ENCODE data around the gene TUBA1B. TPM values are rescaled to one million over a fixed set of nuclear protein-coding genes. Genes with fewer than 3 reads are reported as not detected.

TUBA1B gene
- total and polyA plus RNA-seq, 3 donors from 2014 or later, result 642 to 1,178 (median 894) TPM

- no peaks in the 10 kb centered on the region for H3K9me3 ChIP-seq
- TF ChIP-seq POLR2A (IDR thresholded peaks at IDR 0.05), result no peak
- TF ChIP-seq, protein P1, sequence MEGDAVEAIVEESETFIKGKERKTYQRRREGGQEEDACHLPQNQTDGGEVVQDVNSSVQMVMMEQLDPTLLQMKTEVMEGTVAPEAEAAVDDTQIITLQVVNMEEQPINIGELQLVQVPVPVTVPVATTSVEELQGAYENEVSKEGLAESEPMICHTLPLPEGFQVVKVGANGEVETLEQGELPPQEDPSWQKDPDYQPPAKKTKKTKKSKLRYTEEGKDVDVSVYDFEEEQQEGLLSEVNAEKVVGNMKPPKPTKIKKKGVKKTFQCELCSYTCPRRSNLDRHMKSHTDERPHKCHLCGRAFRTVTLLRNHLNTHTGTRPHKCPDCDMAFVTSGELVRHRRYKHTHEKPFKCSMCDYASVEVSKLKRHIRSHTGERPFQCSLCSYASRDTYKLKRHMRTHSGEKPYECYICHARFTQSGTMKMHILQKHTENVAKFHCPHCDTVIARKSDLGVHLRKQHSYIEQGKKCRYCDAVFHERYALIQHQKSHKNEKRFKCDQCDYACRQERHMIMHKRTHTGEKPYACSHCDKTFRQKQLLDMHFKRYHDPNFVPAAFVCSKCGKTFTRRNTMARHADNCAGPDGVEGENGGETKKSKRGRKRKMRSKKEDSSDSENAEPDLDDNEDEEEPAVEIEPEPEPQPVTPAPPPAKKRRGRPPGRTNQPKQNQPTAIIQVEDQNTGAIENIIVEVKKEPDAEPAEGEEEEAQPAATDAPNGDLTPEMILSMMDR (IDR thresholded peaks at IDR 0.05), result no peak
- peaks cover 4% of the 10 kb centered on the region for H3K36me3 ChIP-seq (ENCODE audit: low read depth, missing control alignments)
- no peaks in the 10 kb centered on the region for H3K27me3 ChIP-seq
- DNase-seq, result no peak
- H3K4me1 ChIP-seq, result peaks cover 14% of the 10 kb centered on the region
- H3K4me3 ChIP-seq, result no peak overlapping the region
- intact Hi-C loops (cut with DNase I; ENCODE audit: low total_unique reads), result no loop called here
- WGBS, 2 donors, result 73 to 87% methylated on average over 4 of the region's 4 CpGs
- no peak overlapping the region for H3K27ac ChIP-seq
Measured at GRCh38 chr12:49126852-49127763, 4.1 kb downstream of the TUBA1B start.

DNA sequence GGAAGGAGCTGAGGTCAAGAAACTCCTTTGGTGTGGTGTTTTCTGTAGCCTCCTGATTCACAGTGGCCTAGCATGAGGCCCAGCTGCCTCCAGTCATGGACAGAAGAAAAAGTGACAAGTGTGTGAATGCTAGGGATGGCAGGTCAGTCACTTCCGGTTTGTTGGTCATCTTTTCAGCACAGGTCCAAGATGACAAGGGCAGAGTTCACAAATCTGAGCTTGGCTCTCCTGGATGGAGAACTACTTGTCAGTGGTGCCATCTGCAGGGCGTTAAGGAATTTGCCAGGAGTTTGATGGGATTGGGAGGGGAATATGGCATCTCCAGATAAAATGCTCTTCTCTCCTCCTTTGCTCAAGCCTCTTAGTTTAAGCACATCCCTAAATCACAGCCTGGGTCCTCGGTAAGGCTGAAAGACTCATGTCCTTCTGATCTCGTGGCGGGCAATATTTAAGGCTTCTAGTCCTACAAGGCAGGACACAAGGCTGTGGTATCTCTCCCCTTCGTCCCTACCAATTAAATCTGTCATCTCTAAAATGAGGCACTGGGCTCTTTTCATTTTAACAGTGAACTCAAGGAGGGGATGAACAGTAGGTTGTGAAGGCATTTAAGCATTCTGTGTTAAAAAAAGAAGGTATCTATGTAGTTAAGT is 10.0 kb downstream of the TUBA1B start:
- intact Hi-C loops (cut with DNase I; ENCODE audit: low total_unique reads), result no loop called here
- Histone ChIP-seq H3K36me3 (ENCODE audit: low read depth, missing control alignments) (no peaks in the 10 kb centered on the region), H3K27ac (no peak overlapping the region), H3K4me3 (no peak overlapping the region), H3K9me3 (no peaks in the 10 kb centered on the region), H3K4me1 (no peaks in the 10 kb centered on the region), H3K27me3 (no peaks in the 10 kb centered on the region)
- WGBS, 2 donors, result 37 to 51% methylated on average over 6 of the region's 6 CpGs
- peak; percentile 67 for DNase-seq
- TF ChIP-seq, protein P1 (IDR thresholded peaks at IDR 0.05), result peak; percentile 40 to 56 (median 56)
- no peak for TF ChIP-seq POLR2A (IDR thresholded peaks at IDR 0.05)

DNA sequence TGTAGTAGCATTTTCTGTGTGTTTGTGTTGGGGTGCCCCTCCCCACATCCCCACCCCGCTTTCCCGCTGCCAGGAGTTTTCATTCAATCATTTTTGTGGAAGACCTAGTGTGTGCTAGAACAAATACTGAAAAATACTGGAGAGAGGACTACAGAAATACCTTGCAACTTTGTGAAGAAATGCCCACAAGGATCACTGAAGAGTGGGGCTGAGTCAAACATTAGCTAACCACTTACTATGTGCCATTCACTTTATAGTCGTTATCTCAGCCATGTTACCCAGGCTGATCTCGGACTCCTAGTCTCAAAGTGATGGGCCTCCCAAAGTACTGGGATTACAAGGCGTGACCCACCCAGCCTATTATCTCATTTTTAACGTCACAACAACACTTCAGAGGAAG is 20.0 kb downstream of the TUBA1B start:
- WGBS, 2 donors, result 34 to 37% methylated on average over 6 of the region's 6 CpGs

GRCh38 chr12:49110464-49111155 is 20.6 kb downstream of the TUBA1B start, which contains the start of gene LMBR1L:
TSS of gene LMBR1L (minus strand) at chr12:49110847. CDS start at chr12:49110555, 292 bp downstream.
- intact Hi-C loops (cut with DNase I; ENCODE audit: low total_unique reads), result no loop called here
- WGBS, 2 donors, result 0 to 1% methylated on average over 24 to 43 of the region's 43 CpGs
- TF ChIP-seq, protein P1 (IDR thresholded peaks at IDR 0.05), result peak in 2 of 3 experiments; percentile 74 to 81
- peak; percentile 82 for TF ChIP-seq POLR2A (IDR thresholded peaks at IDR 0.05)
- peak; percentile 98 for DNase-seq
- Histone ChIP-seq H3K4me3 (peak within 1 kb of the TSS; percentile 73 to 99), H3K27me3 (no peaks in the 10 kb centered on the region), H3K4me1 (peaks cover 35% of the 10 kb centered on the region), H3K9me3 (no peaks in the 10 kb centered on the region), H3K27ac (peak within 1 kb of the TSS; percentile 94 to 97), H3K36me3 (ENCODE audit: low read depth, missing control alignments) (no peaks in the 10 kb centered on the region)

More for the DNA sequence above, 20.0 kb downstream of the TUBA1B start:
- DNase-seq, result no peak
- Histone ChIP-seq H3K27ac (peak overlapping the region; percentile 94 to 97), H3K9me3 (no peaks in the 10 kb centered on the region), H3K27me3 (no peaks in the 10 kb centered on the region), H3K4me3 (peak overlapping the region; percentile 73 to 99), H3K4me1 (peaks cover 35% of the 10 kb centered on the region), H3K36me3 (ENCODE audit: low read depth, missing control alignments) (no peaks in the 10 kb centered on the region)
- TF ChIP-seq POLR2A (IDR thresholded peaks at IDR 0.05), result no peak
- TF ChIP-seq, protein P1 (IDR thresholded peaks at IDR 0.05), result no peak
- intact Hi-C loops (cut with DNase I; ENCODE audit: low total_unique reads), result no loop called here

Data from testis (tissue), 3 donors.